GM21576 (cell line): ENCODE results near the gene ANXA11.

Experiments
- ATAC-seq: cut with Tn5 transposase; IDR thresholded peaks from one replicate; pipeline ENCODE4 v1.9.1; 2021; ENCODE audit warnings: mild to moderate bottlenecking, moderate library complexity; ENCODE audit not compliant: unreplicated experiment

Gene ANXA11

GRCh38 chr10:80122110-80122710 lies 83.1 kb downstream of the ANXA11 start:
- ATAC-seq = no peak

- ATAC-seq = no peak
Measured at GRCh38 chr10:80118669-80119068, 86.7 kb downstream of the ANXA11 start.

- no peak for ATAC-seq
Measured at GRCh38 chr10:80110986-80111385, 94.4 kb downstream of the ANXA11 start.

GRCh38 chr10:80108576-80109239 lies 96.6 kb downstream of the ANXA11 start:
- ATAC-seq = no peak

GRCh38 chr10:80104066-80104926 lies 101.0 kb downstream of the ANXA11 start:
- peak; percentile 86 for ATAC-seq
